ENCODE data around the gene DYRK1A. TPM values are rescaled to one million over a fixed set of nuclear protein-coding genes. Genes with fewer than 3 reads are reported as not detected.

The DYRK1A gene
- total RNA-seq, 1 experiment from 2014 or later, result 35.5 TPM

DNA sequence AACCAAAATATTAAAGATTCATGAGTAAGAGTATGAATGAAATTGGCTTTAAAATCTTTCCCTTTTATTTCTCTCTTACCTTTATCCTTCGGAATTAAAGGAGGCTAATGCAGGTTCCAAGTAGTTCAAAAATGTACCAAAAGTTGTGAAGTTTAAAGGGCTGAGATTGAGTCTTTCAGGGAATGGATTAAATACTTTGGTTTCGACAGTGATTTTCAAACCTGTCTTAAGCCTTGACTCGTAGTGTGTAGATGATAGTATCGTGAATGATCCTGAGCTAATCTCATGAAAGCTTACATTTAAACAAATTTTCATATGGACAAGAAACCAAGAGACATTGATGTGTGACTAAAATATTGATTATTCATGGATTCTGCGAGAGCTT is 66.9 kb downstream of the DYRK1A start:
- TF ChIP-seq, protein P1, sequence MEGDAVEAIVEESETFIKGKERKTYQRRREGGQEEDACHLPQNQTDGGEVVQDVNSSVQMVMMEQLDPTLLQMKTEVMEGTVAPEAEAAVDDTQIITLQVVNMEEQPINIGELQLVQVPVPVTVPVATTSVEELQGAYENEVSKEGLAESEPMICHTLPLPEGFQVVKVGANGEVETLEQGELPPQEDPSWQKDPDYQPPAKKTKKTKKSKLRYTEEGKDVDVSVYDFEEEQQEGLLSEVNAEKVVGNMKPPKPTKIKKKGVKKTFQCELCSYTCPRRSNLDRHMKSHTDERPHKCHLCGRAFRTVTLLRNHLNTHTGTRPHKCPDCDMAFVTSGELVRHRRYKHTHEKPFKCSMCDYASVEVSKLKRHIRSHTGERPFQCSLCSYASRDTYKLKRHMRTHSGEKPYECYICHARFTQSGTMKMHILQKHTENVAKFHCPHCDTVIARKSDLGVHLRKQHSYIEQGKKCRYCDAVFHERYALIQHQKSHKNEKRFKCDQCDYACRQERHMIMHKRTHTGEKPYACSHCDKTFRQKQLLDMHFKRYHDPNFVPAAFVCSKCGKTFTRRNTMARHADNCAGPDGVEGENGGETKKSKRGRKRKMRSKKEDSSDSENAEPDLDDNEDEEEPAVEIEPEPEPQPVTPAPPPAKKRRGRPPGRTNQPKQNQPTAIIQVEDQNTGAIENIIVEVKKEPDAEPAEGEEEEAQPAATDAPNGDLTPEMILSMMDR (conservative IDR thresholded peaks at IDR 0.05), result no peak
- TF ChIP-seq EZH2 (IDR thresholded peaks at IDR 0.05; ENCODE audit: low read depth), result no peak
- no TSS peak for BruUV-seq (replicated peaks)
- DNase-seq, result no peak
- Histone ChIP-seq H3K4me2 (no peak overlapping the region), H3K27me3 (ENCODE audit: insufficient read depth, low read depth) (no peaks in the 10 kb centered on the region), H3K36me3 (ENCODE audit: low read depth) (no peaks in the 10 kb centered on the region), H3K4me3 (no peak overlapping the region), H3K9me3 (ENCODE audit: insufficient read depth, low read depth) (no peaks in the 10 kb centered on the region), H3K79me2 (ENCODE audit: low read depth) (peaks cover 87% of the 10 kb centered on the region), H3K9me2 (ENCODE audit: insufficient read depth) (no peaks in the 10 kb centered on the region), H4K20me1 (ENCODE audit: insufficient read depth) (no peaks in the 10 kb centered on the region; the same call in none of the 2 replicates), H3K27ac (no peak overlapping the region), H3K4me1 (replicated peaks; ENCODE audit: insufficient read depth) (no peaks in the 10 kb centered on the region), H2AFZ (no peak overlapping the region), H3F3A (ENCODE audit: insufficient read depth, low read depth) (no peaks in the 10 kb centered on the region)
- intact Hi-C loops (cut with micrococcal nuclease; ENCODE audit: unreplicated experiment), result no loop called here
- ChIA-PET POLR2A (ENCODE audit: unreplicated experiment) (no interaction called here), CTCF (interaction anchor here (0.7 kb wide), 1 partner anchor 898 kb away, joined by 5 read pairs; no protein-coding TSS in a partner anchor)

DNA sequence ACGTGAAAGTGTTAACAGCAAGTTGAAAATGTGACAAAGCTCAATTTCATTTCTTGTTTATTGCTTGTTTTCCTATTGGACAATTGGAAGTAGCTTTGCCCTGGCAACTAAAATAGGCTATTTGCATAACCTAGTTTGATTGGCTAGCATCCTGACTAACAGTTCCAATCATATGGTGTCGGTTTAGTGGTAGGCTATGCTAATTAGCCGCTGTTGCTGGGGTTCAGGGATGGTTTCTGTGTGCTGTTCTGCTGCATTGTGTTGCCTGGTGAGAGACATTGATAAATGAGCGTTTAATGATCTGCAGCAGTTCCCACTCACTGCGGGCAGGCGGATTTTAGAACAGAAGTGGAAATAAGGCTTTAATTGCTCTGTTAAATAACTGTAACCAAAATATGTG is 68.5 kb downstream of the DYRK1A start:
- Histone ChIP-seq H3K9me2 (ENCODE audit: insufficient read depth) (no peaks in the 10 kb centered on the region), H3K27me3 (ENCODE audit: insufficient read depth, low read depth) (no peaks in the 10 kb centered on the region), H2AFZ (no peak overlapping the region), H3K36me3 (ENCODE audit: low read depth) (no peaks in the 10 kb centered on the region), H3K9me3 (ENCODE audit: insufficient read depth, low read depth) (no peaks in the 10 kb centered on the region), H3K4me3 (no peak overlapping the region), H3K4me1 (replicated peaks; ENCODE audit: insufficient read depth) (no peaks in the 10 kb centered on the region), H3K4me2 (no peak overlapping the region), H4K20me1 (ENCODE audit: insufficient read depth) (peaks cover 9% of the 10 kb centered on the region), H3K27ac (no peak overlapping the region), H3K79me2 (ENCODE audit: low read depth) (peaks cover 89% of the 10 kb centered on the region), H3F3A (ENCODE audit: insufficient read depth, low read depth) (no peaks in the 10 kb centered on the region)
- DNase-seq, result peak in 1 of 2 experiments; percentile 43
- TF ChIP-seq, protein P1 (conservative IDR thresholded peaks at IDR 0.05), result no peak
- TF ChIP-seq EZH2 (IDR thresholded peaks at IDR 0.05; ENCODE audit: low read depth), result no peak
- intact Hi-C loops (cut with micrococcal nuclease; ENCODE audit: unreplicated experiment), result no loop called here
- no TSS peak for BruUV-seq (replicated peaks)
- CTCF ChIA-PET, result no interaction called here
- POLR2A ChIA-PET (ENCODE audit: unreplicated experiment), result no interaction called here

DNA sequence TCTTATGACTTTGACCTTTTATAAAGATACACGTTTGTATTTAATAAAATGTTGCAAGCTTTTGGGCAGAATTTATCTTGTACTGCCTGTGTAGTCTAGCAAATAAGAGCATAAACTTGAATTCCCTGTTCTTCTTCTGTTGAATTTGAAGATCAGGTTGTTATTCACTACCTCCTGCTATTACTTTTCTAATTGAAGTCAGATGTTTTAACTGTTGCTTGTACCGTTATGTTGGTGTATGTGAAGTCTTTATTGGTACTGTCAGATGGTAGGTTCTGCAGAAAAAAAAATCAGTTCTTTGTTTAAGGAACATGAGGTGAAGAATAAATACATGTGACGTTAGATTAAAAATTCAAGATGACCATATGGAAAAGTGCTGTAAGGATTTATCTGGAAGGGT is 69.1 kb downstream of the DYRK1A start:
- Histone ChIP-seq H3K4me2 (no peak overlapping the region), H3K4me3 (no peak overlapping the region), H3K9me3 (ENCODE audit: insufficient read depth, low read depth) (no peaks in the 10 kb centered on the region), H4K20me1 (ENCODE audit: insufficient read depth) (peaks cover 10% of the 10 kb centered on the region), H3K9me2 (ENCODE audit: insufficient read depth) (no peaks in the 10 kb centered on the region), H3K79me2 (ENCODE audit: low read depth) (peaks cover 89% of the 10 kb centered on the region), H3K36me3 (ENCODE audit: low read depth) (no peaks in the 10 kb centered on the region), H3F3A (ENCODE audit: insufficient read depth, low read depth) (no peaks in the 10 kb centered on the region), H3K27ac (no peak overlapping the region), H2AFZ (no peak overlapping the region), H3K4me1 (replicated peaks; ENCODE audit: insufficient read depth) (no peaks in the 10 kb centered on the region), H3K27me3 (ENCODE audit: insufficient read depth, low read depth) (no peaks in the 10 kb centered on the region)
- intact Hi-C loops (cut with micrococcal nuclease; ENCODE audit: unreplicated experiment), result no loop called here
- ChIA-PET CTCF (no interaction called here), POLR2A (ENCODE audit: unreplicated experiment) (no interaction called here)
- no TSS peak for BruUV-seq (replicated peaks)
- no peak for DNase-seq
- TF ChIP-seq EZH2 (IDR thresholded peaks at IDR 0.05; ENCODE audit: low read depth), result no peak
- TF ChIP-seq, protein P1 (conservative IDR thresholded peaks at IDR 0.05), result no peak
